Measurements from ENCODE around the gene SOCS3. TPM values are rescaled to one million over a fixed set of nuclear protein-coding genes. Genes with fewer than 3 reads are reported as not detected.

Gene SOCS3
- total RNA-seq, 1 experiment from 2014 or later = 103 TPM

DNA sequence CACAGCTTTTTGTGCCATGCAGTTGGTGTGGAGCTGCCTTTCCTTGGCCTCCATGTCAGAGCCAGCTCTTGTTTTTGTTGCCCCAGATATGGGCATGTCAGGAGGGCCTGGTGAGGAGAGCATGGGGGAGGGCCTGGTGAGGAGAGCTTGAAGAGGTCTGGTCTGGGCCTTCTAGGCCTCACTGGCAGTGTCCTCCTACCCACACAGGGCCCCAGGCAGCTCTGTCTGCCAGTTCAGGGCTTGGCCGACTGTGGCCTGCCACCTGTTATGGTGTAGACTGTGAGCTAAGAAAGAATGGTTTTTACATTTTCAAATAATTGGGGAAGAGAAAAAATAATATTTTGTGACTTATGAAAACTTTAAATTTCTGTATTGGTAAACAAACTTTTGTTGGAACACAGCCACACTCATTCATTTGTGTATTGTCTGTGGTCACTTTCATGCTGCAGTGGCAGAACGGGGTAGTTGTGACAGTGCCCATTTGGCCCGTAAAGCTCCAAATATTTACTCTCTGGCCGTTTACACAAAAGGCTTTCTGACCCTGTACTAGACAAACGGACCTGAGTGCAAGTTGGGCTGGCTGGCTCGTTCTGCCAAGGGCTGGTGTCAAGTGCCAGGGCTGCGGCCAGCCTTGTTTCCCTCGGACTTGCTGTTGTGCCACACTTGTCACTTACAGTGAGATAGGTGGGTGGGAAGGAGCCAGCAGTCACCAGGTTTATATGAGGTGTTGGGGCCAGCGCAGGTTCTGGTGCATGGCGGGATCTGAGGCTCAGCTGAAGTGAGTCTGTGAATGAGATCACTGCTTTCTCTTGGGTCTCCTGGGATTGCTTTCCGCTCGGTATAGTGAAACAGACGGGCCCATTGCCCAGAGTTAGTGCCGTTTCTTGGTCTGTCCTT lies 36.8 kb upstream of the SOCS3 start:
- ChIA-PET CTCF (interaction anchor here (0.5 kb wide), 1 partner anchor 35 kb away, joined by 3 read pairs; no protein-coding TSS in a partner anchor), POLR2A (ENCODE audit: unreplicated experiment) (no interaction called here)
- no peaks in the 10 kb centered on the region for H3K9me3 ChIP-seq (ENCODE audit: low read length)
- no peak overlapping the region for H3K27ac ChIP-seq (ENCODE audit: low read length)
- peaks cover 60% of the 10 kb centered on the region for H3K79me2 ChIP-seq (ENCODE audit: low read length)
- DNase-seq = no peak
- no peak overlapping the region for H3K4me3 ChIP-seq (ENCODE audit: low read length)
- no peak overlapping the region for H3K9ac ChIP-seq (ENCODE audit: low read length)
- intact Hi-C loops (cut with micrococcal nuclease) = no loop called here
- H3K4me2 ChIP-seq (ENCODE audit: low read length) = no peak overlapping the region
- H3K4me1 ChIP-seq (ENCODE audit: insufficient read depth, low read length) = peaks cover 35% of the 10 kb centered on the region
- H3K27me3 ChIP-seq (ENCODE audit: low read length) = no peaks in the 10 kb centered on the region
- H4K20me1 ChIP-seq (ENCODE audit: low read length) = peaks cover 40% of the 10 kb centered on the region
- BruUV-seq (replicated peaks) = no TSS peak
- no peak for TF ChIP-seq EZH2 (IDR thresholded peaks at IDR 0.05; ENCODE audit: low read length, unreplicated experiment)
- TF ChIP-seq, protein P1, sequence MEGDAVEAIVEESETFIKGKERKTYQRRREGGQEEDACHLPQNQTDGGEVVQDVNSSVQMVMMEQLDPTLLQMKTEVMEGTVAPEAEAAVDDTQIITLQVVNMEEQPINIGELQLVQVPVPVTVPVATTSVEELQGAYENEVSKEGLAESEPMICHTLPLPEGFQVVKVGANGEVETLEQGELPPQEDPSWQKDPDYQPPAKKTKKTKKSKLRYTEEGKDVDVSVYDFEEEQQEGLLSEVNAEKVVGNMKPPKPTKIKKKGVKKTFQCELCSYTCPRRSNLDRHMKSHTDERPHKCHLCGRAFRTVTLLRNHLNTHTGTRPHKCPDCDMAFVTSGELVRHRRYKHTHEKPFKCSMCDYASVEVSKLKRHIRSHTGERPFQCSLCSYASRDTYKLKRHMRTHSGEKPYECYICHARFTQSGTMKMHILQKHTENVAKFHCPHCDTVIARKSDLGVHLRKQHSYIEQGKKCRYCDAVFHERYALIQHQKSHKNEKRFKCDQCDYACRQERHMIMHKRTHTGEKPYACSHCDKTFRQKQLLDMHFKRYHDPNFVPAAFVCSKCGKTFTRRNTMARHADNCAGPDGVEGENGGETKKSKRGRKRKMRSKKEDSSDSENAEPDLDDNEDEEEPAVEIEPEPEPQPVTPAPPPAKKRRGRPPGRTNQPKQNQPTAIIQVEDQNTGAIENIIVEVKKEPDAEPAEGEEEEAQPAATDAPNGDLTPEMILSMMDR (conservative IDR thresholded peaks at IDR 0.05; ENCODE audit: low read depth, low read length) = no peak
- no peak for TF ChIP-seq EZH2phosphoT487 (IDR thresholded peaks at IDR 0.05; ENCODE audit: borderline replicate concordance, low read length)
- H2AFZ ChIP-seq (ENCODE audit: low read length) = no peak overlapping the region
- H3F3A ChIP-seq (ENCODE audit: low read length, unreplicated experiment) = no peaks in the 10 kb centered on the region
- ATAC-seq = no peak
- H3K36me3 ChIP-seq (ENCODE audit: low read depth, low read length) = peaks cover 74% of the 10 kb centered on the region
- H3K9me2 ChIP-seq (replicated peaks; ENCODE audit: low read length) = no peaks in the 10 kb centered on the region

DNA sequence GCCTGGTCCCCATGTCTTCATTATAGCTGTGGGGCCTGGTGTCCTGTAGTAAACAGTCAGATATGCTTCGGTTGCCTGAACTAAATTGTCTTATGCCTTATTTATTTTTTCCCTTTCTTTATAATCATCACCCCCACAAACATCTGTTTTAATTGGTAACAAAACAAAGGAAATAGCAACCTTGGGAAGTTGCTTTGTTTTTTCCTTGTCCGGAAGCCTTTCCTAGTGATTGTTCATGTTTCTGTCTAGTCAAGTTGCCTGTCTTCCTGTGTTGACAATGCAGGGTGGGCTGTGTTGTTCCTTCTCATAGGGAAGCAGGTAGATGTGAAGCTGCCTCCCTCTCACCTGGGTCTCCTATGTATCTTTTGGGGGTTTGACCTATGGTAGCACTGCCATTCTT lies 35.3 kb upstream of the SOCS3 start:
- Histone ChIP-seq H4K20me1 (ENCODE audit: low read length) (peaks cover 40% of the 10 kb centered on the region), H3K79me2 (ENCODE audit: low read length) (peaks cover 76% of the 10 kb centered on the region), H3K4me3 (ENCODE audit: low read length) (no peak overlapping the region), H3K9me2 (replicated peaks; ENCODE audit: low read length) (no peaks in the 10 kb centered on the region), H3K4me2 (ENCODE audit: low read length) (no peak overlapping the region), H3K4me1 (ENCODE audit: insufficient read depth, low read length) (peaks cover 42% of the 10 kb centered on the region), H3K27me3 (ENCODE audit: low read length) (no peaks in the 10 kb centered on the region), H3K27ac (ENCODE audit: low read length) (no peak overlapping the region), H3K9me3 (ENCODE audit: low read length) (no peaks in the 10 kb centered on the region), H3F3A (ENCODE audit: low read length, unreplicated experiment) (no peaks in the 10 kb centered on the region), H3K36me3 (ENCODE audit: low read depth, low read length) (peaks cover 63% of the 10 kb centered on the region), H3K9ac (ENCODE audit: low read length) (no peak overlapping the region), H2AFZ (ENCODE audit: low read length) (no peak overlapping the region)
- BruUV-seq (replicated peaks) = no TSS peak
- ChIA-PET POLR2A (ENCODE audit: unreplicated experiment) (no interaction called here), CTCF (no interaction called here)
- DNase-seq (no peak), ATAC-seq (no peak)
- intact Hi-C loops (cut with micrococcal nuclease) = no loop called here
- TF ChIP-seq, protein P1 (conservative IDR thresholded peaks at IDR 0.05; ENCODE audit: low read depth, low read length) = no peak
- TF ChIP-seq EZH2 (IDR thresholded peaks at IDR 0.05; ENCODE audit: low read length, unreplicated experiment) = no peak
- no peak for TF ChIP-seq EZH2phosphoT487 (IDR thresholded peaks at IDR 0.05; ENCODE audit: borderline replicate concordance, low read length)

DNA sequence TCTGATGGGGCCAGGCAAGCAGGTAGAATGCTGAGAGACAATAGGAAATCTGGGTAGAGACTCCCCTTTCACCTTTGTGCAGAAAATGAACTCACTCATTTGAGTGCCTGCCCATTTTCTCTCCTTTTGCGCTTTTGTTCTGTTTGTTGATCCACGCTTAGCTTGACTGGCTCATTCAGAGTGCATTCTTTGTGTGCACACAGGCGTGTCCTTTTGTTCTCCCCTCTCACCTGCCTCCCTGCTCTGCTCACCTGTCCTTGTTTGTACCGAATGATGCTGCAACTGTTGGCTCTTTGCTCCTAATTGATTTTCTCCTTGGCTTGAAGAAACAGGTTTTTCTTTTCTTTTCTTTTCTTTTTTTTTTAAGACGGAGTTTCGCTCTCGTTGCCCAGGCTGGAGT lies 34.3 kb upstream of the SOCS3 start:
- CTCF ChIA-PET = no interaction called here

More for the DNA sequence above, 34.3 kb upstream of the SOCS3 start:
- no peaks in the 10 kb centered on the region for H3K9me3 ChIP-seq (ENCODE audit: low read length)
- POLR2A ChIA-PET (ENCODE audit: unreplicated experiment) = no interaction called here
- BruUV-seq (replicated peaks) = no TSS peak
- H3K79me2 ChIP-seq (ENCODE audit: low read length) = peaks cover 85% of the 10 kb centered on the region
- no peaks in the 10 kb centered on the region for H3F3A ChIP-seq (ENCODE audit: low read length, unreplicated experiment)
- H3K27me3 ChIP-seq (ENCODE audit: low read length) = no peaks in the 10 kb centered on the region
- no peak overlapping the region for H3K27ac ChIP-seq (ENCODE audit: low read length)
- DNase-seq = no peak
- H3K9ac ChIP-seq (ENCODE audit: low read length) = no peak overlapping the region
- no peak for ATAC-seq
- peaks cover 38% of the 10 kb centered on the region for H4K20me1 ChIP-seq (ENCODE audit: low read length)
- no peak overlapping the region for H3K4me3 ChIP-seq (ENCODE audit: low read length)
- H3K36me3 ChIP-seq (ENCODE audit: low read depth, low read length) = peaks cover 55% of the 10 kb centered on the region
- no peak overlapping the region for H3K4me2 ChIP-seq (ENCODE audit: low read length)
- no peak overlapping the region for H2AFZ ChIP-seq (ENCODE audit: low read length)
- H3K4me1 ChIP-seq (ENCODE audit: insufficient read depth, low read length) = peaks cover 39% of the 10 kb centered on the region
- TF ChIP-seq EZH2 (IDR thresholded peaks at IDR 0.05; ENCODE audit: low read length, unreplicated experiment) = no peak
- TF ChIP-seq, protein P1 (conservative IDR thresholded peaks at IDR 0.05; ENCODE audit: low read depth, low read length) = no peak
- TF ChIP-seq EZH2phosphoT487 (IDR thresholded peaks at IDR 0.05; ENCODE audit: borderline replicate concordance, low read length) = no peak
- H3K9me2 ChIP-seq (replicated peaks; ENCODE audit: low read length) = no peaks in the 10 kb centered on the region
- intact Hi-C loops (cut with micrococcal nuclease) = no loop called here

Data from PC-3 (cell line).